ENCODE results near the gene SLC11A2.

DNA sequence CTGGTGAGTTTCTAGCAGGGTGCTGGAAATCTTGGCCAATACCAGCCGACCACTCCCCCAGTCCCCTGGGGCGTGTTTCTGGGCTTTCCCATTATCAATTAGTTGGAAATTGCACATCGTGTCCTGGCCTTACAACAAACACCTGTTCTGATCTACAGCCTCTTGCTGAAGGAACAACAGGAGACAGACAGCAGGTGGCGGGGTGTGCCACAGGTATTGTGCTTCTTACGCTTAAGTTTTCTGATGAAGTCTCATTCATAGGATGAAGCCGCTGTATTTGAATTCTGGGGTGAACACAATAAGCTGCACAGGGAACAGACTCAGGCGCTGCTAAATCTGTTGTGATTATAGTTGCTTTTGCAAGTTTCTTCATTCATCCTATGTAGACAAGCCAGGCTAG lies 73.1 kb downstream of the SLC11A2 start:
- TF ChIP-seq, protein P1, sequence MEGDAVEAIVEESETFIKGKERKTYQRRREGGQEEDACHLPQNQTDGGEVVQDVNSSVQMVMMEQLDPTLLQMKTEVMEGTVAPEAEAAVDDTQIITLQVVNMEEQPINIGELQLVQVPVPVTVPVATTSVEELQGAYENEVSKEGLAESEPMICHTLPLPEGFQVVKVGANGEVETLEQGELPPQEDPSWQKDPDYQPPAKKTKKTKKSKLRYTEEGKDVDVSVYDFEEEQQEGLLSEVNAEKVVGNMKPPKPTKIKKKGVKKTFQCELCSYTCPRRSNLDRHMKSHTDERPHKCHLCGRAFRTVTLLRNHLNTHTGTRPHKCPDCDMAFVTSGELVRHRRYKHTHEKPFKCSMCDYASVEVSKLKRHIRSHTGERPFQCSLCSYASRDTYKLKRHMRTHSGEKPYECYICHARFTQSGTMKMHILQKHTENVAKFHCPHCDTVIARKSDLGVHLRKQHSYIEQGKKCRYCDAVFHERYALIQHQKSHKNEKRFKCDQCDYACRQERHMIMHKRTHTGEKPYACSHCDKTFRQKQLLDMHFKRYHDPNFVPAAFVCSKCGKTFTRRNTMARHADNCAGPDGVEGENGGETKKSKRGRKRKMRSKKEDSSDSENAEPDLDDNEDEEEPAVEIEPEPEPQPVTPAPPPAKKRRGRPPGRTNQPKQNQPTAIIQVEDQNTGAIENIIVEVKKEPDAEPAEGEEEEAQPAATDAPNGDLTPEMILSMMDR (IDR thresholded peaks at IDR 0.05), result no peak
- TF ChIP-seq POLR2A (IDR thresholded peaks at IDR 0.05), result no peak
- TF ChIP-seq POLR2AphosphoS5 (IDR thresholded peaks at IDR 0.05), result no peak
